HCT116 (cell line): Measurements from ENCODE around the gene SUPT3H. TPM values are rescaled to one million over a fixed set of nuclear protein-coding genes. Genes with fewer than 3 reads are reported as not detected.

ENCODE experiments used
- ATAC-seq: fragments of 200-7000 bp; cut with Tn5 transposase; 2 replicates; pipeline ENCODE4 v1.9.1; 2020; ENCODE audit warnings: mild to moderate bottlenecking, moderate library complexity
- BruUV-seq: library from RNA; stranded (reverse); fragments of 400-500 nt; replicated peaks from 2 replicates; lab custom pipeline; 2021; lab: Mats Ljungman, UMichigan
- CTCF ChIA-PET: fragments of 300-600 bp; sonication (Branson Sonifier 250); formaldehyde crosslinking; loops from one replicate; lab custom pipeline; 2021; ENCODE audit warnings: antibody characterized with exemption; lab: Charles Lee
- POLR2A ChIA-PET: fragments of 300-600, 350-600 bp; sonication (Branson Sonifier 250); formaldehyde crosslinking; loops from one replicate; lab custom pipeline; 2021; ENCODE audit warnings: antibody characterized with exemption; lab: Charles Lee
- RAD21 ChIA-PET, 2 experiments: fragments of 300-600 bp; sonication (Branson Sonifier 250); formaldehyde crosslinking; loops; one replicate each; lab custom pipeline; 2023; ENCODE audit warnings: low total read pairs in 2 of 2; ENCODE audit not compliant: uncharacterized antibody in 2 of 2, unreplicated experiment in 2 of 2, low non-redundant PET in 1 of 2; lab: Charles Lee
- DNase-seq: peaks from one replicate; pipeline ENCODE4 v3.0.0-alpha.2; 2010; ENCODE audit warnings: low read depth, low spot score
- H2AFZ ChIP-seq: fragments of 200-600 bp; shearing (Covaris generic), sonication (generic); 2 replicates; pipeline ENCODE4 v1.6.1; 2017; ENCODE audit warnings: low read depth, mixed run types, mixed read lengths, antibody characterized with exemption, low read length; ENCODE audit not compliant: poor library complexity, severe bottlenecking
- H3K27ac ChIP-seq: 2 replicates; pipeline ENCODE4 v1.5.1; 2012; ENCODE audit warnings: low read depth, low read length
- H3K27me3 ChIP-seq: fragments of 200-600 bp; sonication (generic); 2 replicates; pipeline ENCODE4 v1.6.1; 2016; ENCODE audit warnings: mixed run types, low read length, mixed read lengths; ENCODE audit not compliant: insufficient read depth
- H3K36me3 ChIP-seq, 2 experiments: fragments of 200-500 bp in 1 of 2; fragments of 200-600 bp in 1 of 2; sonication (Bioruptor generic) in 1 of 2; sonication (generic) in 1 of 2; 2 replicates each; pipeline versions ENCODE4 v1.5.1 to v1.6.1; 2014 to 2016; ENCODE audit warnings: low read length in 2 of 2, inconsistent platforms in 1 of 2, mixed read lengths in 1 of 2, mixed run types in 1 of 2; ENCODE audit not compliant: insufficient read depth in 2 of 2, control insufficient read depth in 1 of 2
- H3K4me1 ChIP-seq, 2 experiments: fragments of 200-600 bp in 1 of 2; sonication (generic) in 1 of 2; 2 replicates each; pipeline versions ENCODE4 v1.5.1 to v1.6.1; 2012 to 2017; ENCODE audit warnings: low read length in 2 of 2, inconsistent platforms in 1 of 2, mild to moderate bottlenecking in 1 of 2, mixed read lengths in 1 of 2, mixed run types in 1 of 2, moderate library complexity in 1 of 2; ENCODE audit not compliant: insufficient read depth in 2 of 2, control insufficient read depth in 1 of 2
- H3K4me2 ChIP-seq: fragments of 200-600 bp; sonication (generic); 2 replicates; pipeline ENCODE4 v1.6.1; 2017; ENCODE audit warnings: mixed run types, low read length, mixed read lengths
- H3K4me3 ChIP-seq, 2 experiments: fragments of 200-600 bp in 1 of 2; sonication (generic) in 1 of 2; replicated peaks in 1 of 2; 2 replicates each; pipeline ENCODE4 v1.5.1; 2011 to 2016; ENCODE audit warnings: low read length in 2 of 2, control low read depth in 1 of 2, low read depth in 1 of 2, mild to moderate bottlenecking in 1 of 2, mixed read lengths in 1 of 2, mixed run types in 1 of 2
- H3K79me2 ChIP-seq: fragments of 200-600 bp; sonication (generic); 2 replicates; pipeline ENCODE4 v1.6.1; 2017; ENCODE audit warnings: mild to moderate bottlenecking, mixed run types, low read length, moderate library complexity, mixed read lengths; ENCODE audit not compliant: insufficient read depth
- H3K9ac ChIP-seq: fragments of 200-600 bp; sonication (generic); 2 replicates; pipeline ENCODE4 v1.6.1; 2016; ENCODE audit warnings: low read length, mixed read lengths
- H3K9me2 ChIP-seq: fragments of 200-600 bp; sonication (generic), shearing (Covaris generic); 2 replicates; pipeline ENCODE4 v1.6.1; 2017; ENCODE audit warnings: mixed run types, mild to moderate bottlenecking, moderate library complexity; ENCODE audit not compliant: insufficient read depth
- H3K9me3 ChIP-seq, 2 experiments: fragments of 200-500 bp in 1 of 2; fragments of 200-600 bp in 1 of 2; sonication (Bioruptor generic) in 1 of 2; sonication (generic) in 1 of 2; 2 replicates each; pipeline ENCODE4 v1.6.1; 2014 to 2017; ENCODE audit warnings: low read length in 2 of 2, mixed read lengths in 2 of 2, inconsistent platforms in 1 of 2, low read depth in 1 of 2, mild to moderate bottlenecking in 1 of 2, mixed run types in 1 of 2, moderate library complexity in 1 of 2; ENCODE audit not compliant: control insufficient read depth in 1 of 2, insufficient read depth in 1 of 2
- H4K20me1 ChIP-seq: fragments of 200-600 bp; sonication (generic), shearing (Covaris generic); 2 replicates; pipeline ENCODE4 v1.6.1; 2017; ENCODE audit warnings: mixed run types, mild to moderate bottlenecking, moderate library complexity; ENCODE audit not compliant: insufficient read depth
- CBX3 ChIP-seq: IDR thresholded peaks from 2 replicates; pipeline ENCODE4 v1.6.1; 2012; ENCODE audit warnings: low read depth
- ELF1 ChIP-seq: IDR thresholded peaks from 2 replicates; pipeline ENCODE4 v1.6.1; 2012; ENCODE audit warnings: low read depth, borderline replicate concordance
- EZH2phosphoT487 ChIP-seq: fragments of 200-600 bp; IDR thresholded peaks from 2 replicates; pipeline ENCODE4 v1.6.1; 2018; ENCODE audit warnings: antibody characterized with exemption, borderline replicate concordance
- POLR2A ChIP-seq: IDR thresholded peaks from 2 replicates; pipeline ENCODE4 v1.7.0; 2011; ENCODE audit warnings: borderline replicate concordance; ENCODE audit not compliant: insufficient read depth, insufficient read length; ENCODE audit errors: extremely low read depth
- POLR2AphosphoS5 ChIP-seq: IDR thresholded peaks from 2 replicates; pipeline ENCODE4 v1.6.1; 2011; ENCODE audit warnings: mild to moderate bottlenecking, low read depth, low read length, moderate library complexity
- SP1 ChIP-seq: IDR thresholded peaks from 2 replicates; pipeline ENCODE4 v1.6.1; 2012; ENCODE audit warnings: low read depth
- SRF ChIP-seq: IDR thresholded peaks from 2 replicates; pipeline ENCODE4 v1.6.1; 2012; ENCODE audit warnings: low read depth
- intact Hi-C: fragments of 100-400 bp; cut with micrococcal nuclease; formaldehyde crosslinking; loops from 2 replicates; pipeline ENCODE4 v1.10.0; 2022
- total RNA-seq: library from RNA; stranded (reverse); gene quantifications from one replicate; pipeline ENCODE4 v1.2.1, GENCODE V29; 2021; ENCODE audit not compliant: unreplicated experiment
- TF ChIP-seq, protein P1 (sequence below): IDR thresholded peaks from 2 replicates; pipeline ENCODE4 v1.6.1; 2012
- TF ChIP-seq, protein P2 (sequence below): IDR thresholded peaks from 2 replicates; pipeline ENCODE4 v1.6.1; 2012; ENCODE audit warnings: low read depth

Gene SUPT3H
- total RNA-seq, 1 experiment from 2014 or later = 7.4 TPM

DNA sequence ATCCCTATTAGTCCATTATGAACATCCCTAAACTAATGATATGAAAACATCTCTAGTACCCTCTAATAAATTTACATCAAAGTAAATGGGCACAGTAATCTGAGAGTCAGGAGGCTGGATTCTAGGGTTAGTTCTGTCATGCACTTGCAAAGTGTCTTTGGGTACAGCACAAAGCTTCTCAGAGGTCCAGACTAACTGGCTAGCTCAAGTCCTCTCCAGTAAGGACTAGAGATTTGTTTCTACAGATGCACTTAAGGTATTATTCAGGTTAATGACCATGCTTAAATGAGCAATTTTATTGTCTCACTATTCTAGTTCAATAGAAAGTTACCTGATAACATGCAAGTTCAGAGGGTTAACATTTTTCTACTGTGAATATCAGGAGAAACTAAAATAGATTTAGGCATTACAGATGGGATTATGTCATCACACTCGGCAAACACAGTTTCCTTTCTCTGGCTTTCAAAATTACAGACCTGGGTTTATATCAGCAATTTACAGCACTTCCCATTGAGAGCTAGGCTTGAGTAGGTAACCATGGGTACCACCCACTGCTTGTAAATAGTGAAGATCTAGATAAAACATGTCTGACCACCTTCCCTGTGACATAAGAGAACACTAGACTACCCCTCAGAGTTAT, 452.5 kb downstream of the SUPT3H start:
- no peaks in the 10 kb centered on the region for H3K36me3 ChIP-seq

GRCh38 chr6:44923444-44923843, 454.3 kb downstream of the SUPT3H start:
- CTCF ChIA-PET = no interaction called here
- H2AFZ ChIP-seq = no peak overlapping the region
- no peaks in the 10 kb centered on the region for H3K9me2 ChIP-seq
- no peaks in the 10 kb centered on the region for H3K9me3 ChIP-seq
- no peak for ATAC-seq
- H3K4me1 ChIP-seq = peaks cover 5 to 10% of the 10 kb centered on the region in 2 experiments
- RAD21 ChIA-PET = no interaction called here
- H3K36me3 ChIP-seq = no peaks in the 10 kb centered on the region
- BruUV-seq = no TSS peak
- no peaks in the 10 kb centered on the region for H4K20me1 ChIP-seq
- no peaks in the 10 kb centered on the region for H3K79me2 ChIP-seq
- TF ChIP-seq SRF (no peak), CBX3 (no peak), POLR2A (no peak), POLR2AphosphoS5 (no peak), EZH2phosphoT487 (no peak)
- TF ChIP-seq, protein P1, sequence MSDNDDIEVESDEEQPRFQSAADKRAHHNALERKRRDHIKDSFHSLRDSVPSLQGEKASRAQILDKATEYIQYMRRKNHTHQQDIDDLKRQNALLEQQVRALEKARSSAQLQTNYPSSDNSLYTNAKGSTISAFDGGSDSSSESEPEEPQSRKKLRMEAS = no peak
- TF ChIP-seq, all 23 proteins: peak for 0
- Histone ChIP-seq H3K27me3 (no peaks in the 10 kb centered on the region), H3K4me2 (no peak overlapping the region), H3K27ac (no peak overlapping the region), H3K4me3 (no peak overlapping the region), H3K9ac (no peak overlapping the region)
- DNase-seq = no peak
- intact Hi-C loops = no loop called here
- POLR2A ChIA-PET = no interaction called here

More for the DNA sequence above, 452.5 kb downstream of the SUPT3H start:
- H3K4me1 ChIP-seq = peaks cover 5 to 10% of the 10 kb centered on the region in 2 experiments
- no peak overlapping the region for H3K9ac ChIP-seq
- no TSS peak for BruUV-seq
- no peaks in the 10 kb centered on the region for H3K9me2 ChIP-seq
- H2AFZ ChIP-seq = no peak overlapping the region
- ChIA-PET CTCF (no interaction called here), POLR2A (no interaction called here), RAD21 (no interaction called here)
- DNase-seq (no peak), ATAC-seq (no peak)
- no peak overlapping the region for H3K4me3 ChIP-seq
- no peaks in the 10 kb centered on the region for H3K27me3 ChIP-seq
- no peaks in the 10 kb centered on the region for H4K20me1 ChIP-seq
- intact Hi-C loops = no loop called here
- TF ChIP-seq ELF1 (no peak), SP1 (no peak)
- TF ChIP-seq, protein P2, sequence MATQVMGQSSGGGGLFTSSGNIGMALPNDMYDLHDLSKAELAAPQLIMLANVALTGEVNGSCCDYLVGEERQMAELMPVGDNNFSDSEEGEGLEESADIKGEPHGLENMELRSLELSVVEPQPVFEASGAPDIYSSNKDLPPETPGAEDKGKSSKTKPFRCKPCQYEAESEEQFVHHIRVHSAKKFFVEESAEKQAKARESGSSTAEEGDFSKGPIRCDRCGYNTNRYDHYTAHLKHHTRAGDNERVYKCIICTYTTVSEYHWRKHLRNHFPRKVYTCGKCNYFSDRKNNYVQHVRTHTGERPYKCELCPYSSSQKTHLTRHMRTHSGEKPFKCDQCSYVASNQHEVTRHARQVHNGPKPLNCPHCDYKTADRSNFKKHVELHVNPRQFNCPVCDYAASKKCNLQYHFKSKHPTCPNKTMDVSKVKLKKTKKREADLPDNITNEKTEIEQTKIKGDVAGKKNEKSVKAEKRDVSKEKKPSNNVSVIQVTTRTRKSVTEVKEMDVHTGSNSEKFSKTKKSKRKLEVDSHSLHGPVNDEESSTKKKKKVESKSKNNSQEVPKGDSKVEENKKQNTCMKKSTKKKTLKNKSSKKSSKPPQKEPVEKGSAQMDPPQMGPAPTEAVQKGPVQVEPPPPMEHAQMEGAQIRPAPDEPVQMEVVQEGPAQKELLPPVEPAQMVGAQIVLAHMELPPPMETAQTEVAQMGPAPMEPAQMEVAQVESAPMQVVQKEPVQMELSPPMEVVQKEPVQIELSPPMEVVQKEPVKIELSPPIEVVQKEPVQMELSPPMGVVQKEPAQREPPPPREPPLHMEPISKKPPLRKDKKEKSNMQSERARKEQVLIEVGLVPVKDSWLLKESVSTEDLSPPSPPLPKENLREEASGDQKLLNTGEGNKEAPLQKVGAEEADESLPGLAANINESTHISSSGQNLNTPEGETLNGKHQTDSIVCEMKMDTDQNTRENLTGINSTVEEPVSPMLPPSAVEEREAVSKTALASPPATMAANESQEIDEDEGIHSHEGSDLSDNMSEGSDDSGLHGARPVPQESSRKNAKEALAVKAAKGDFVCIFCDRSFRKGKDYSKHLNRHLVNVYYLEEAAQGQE = no peak
- H3K79me2 ChIP-seq = no peaks in the 10 kb centered on the region
- H3K27ac ChIP-seq = no peak overlapping the region
- H3K4me2 ChIP-seq = no peak overlapping the region
- no peaks in the 10 kb centered on the region for H3K9me3 ChIP-seq
